22Rv1 (cell line): ENCODE data around the gene PTX4.

ENCODE experiments used
- H3K27ac ChIP-seq: fragments of 450-650 bp; 2 replicates; pipeline ENCODE4 v1.5.1; 2017
- CTCF ChIP-seq: fragments of 450-650 bp; IDR thresholded peaks from 2 replicates; pipeline ENCODE4 v1.5.1; 2017; ENCODE audit warnings: mild to moderate bottlenecking
- ZFX ChIP-seq: fragments of 450-650 bp; IDR thresholded peaks from 2 replicates; pipeline ENCODE4 v1.6.1; 2017; ENCODE audit warnings: antibody characterized with exemption, borderline replicate concordance

The PTX4 gene

GRCh38 chr16:1459967-1460366, 28.8 kb downstream of the PTX4 start:
- no peak overlapping the region for H3K27ac ChIP-seq

GRCh38 chr16:1458977-1459341, 29.8 kb downstream of the PTX4 start:
- no peak for TF ChIP-seq ZFX
- TF ChIP-seq CTCF = no peak

More at GRCh38 chr16:1459967-1460366, 28.8 kb downstream of the PTX4 start:
- TF ChIP-seq CTCF = no peak
- TF ChIP-seq ZFX = no peak

GRCh38 chr16:1458336-1458976, 30.3 kb downstream of the PTX4 start:
- TF ChIP-seq CTCF (no peak), ZFX (no peak)
- H3K27ac ChIP-seq = no peak overlapping the region

More at GRCh38 chr16:1458977-1459341, 29.8 kb downstream of the PTX4 start:
- no peak overlapping the region for H3K27ac ChIP-seq

GRCh38 chr16:1457489-1458245, 31.1 kb downstream of the PTX4 start:
- H3K27ac ChIP-seq = no peak overlapping the region
- no peak for TF ChIP-seq CTCF
- no peak for TF ChIP-seq ZFX

- TF ChIP-seq CTCF = no peak
- TF ChIP-seq ZFX = no peak
- no peak overlapping the region for H3K27ac ChIP-seq
Measured at GRCh38 chr16:1456951-1457350, 31.8 kb downstream of the PTX4 start.

- TF ChIP-seq CTCF (no peak), ZFX (no peak)
- no peak overlapping the region for H3K27ac ChIP-seq
Measured at GRCh38 chr16:1455190-1456171, 33.3 kb downstream of the PTX4 start.
